ENCODE measurements around the gene TRAF2. TPM values are rescaled to one million over a fixed set of nuclear protein-coding genes. Genes with fewer than 3 reads are reported as not detected.

The TRAF2 gene
- total and polyA plus RNA-seq, 2 of the 13 experiments (the other 11 are each of a cell fraction or from before 2014, with no cell fraction given) = 12.4 to 13.6 TPM

- TF ChIP-seq ARID4A (CRISPR knock-in tag; IDR thresholded peaks at IDR 0.05; ENCODE audit: borderline replicate concordance) = peak; percentile 78
- TF ChIP-seq ZNF430 (CRISPR knock-in tag; IDR thresholded peaks at IDR 0.05) = peak; percentile 64; the same call in 1 of the 2 replicates
- TF ChIP-seq MLXIP (CRISPR knock-in tag; IDR thresholded peaks at IDR 0.05; ENCODE audit: borderline replicate concordance) = no peak
- TF ChIP-seq HNF4G (IDR thresholded peaks at IDR 0.05; ENCODE audit: borderline replicate concordance, low read depth, low read length) = no peak
- no peak for TF ChIP-seq HNF4G (CRISPR knock-in tag; IDR thresholded peaks at IDR 0.05; ENCODE audit: borderline replicate concordance, low read depth)
- no peak for TF ChIP-seq E2F5 (CRISPR knock-in tag; conservative IDR thresholded peaks at IDR 0.05)
- no peak for TF ChIP-seq MAZ (IDR thresholded peaks at IDR 0.05; ENCODE audit: borderline replicate concordance, low read depth, low read length)
- no peak for TF ChIP-seq MAZ (CRISPR knock-in tag; IDR thresholded peaks at IDR 0.05; ENCODE audit: low read depth)
- no peak for TF ChIP-seq STAG1 (CRISPR knock-in tag; IDR thresholded peaks at IDR 0.05)
- TF ChIP-seq ZHX1 (CRISPR knock-in tag; IDR thresholded peaks at IDR 0.05; ENCODE audit: low read depth) = no peak
- no peak for TF ChIP-seq RFX1 (IDR thresholded peaks at IDR 0.05)
- TF ChIP-seq ZBTB38 (CRISPR knock-in tag; IDR thresholded peaks at IDR 0.05) = 0 out of 2 replicates have a peak, but pooled peaks have one; percentile 54
- no peak for TF ChIP-seq BORCS8-MEF2B (CRISPR knock-in tag; IDR thresholded peaks at IDR 0.05)
- TF ChIP-seq AKAP8 (CRISPR knock-in tag; IDR thresholded peaks at IDR 0.05) = peak; percentile 74
- TF ChIP-seq EEA1 (CRISPR knock-in tag; IDR thresholded peaks at IDR 0.05; ENCODE audit: borderline replicate concordance) = no peak
- peak; percentile 68; the same call in 1 of the 2 replicates for TF ChIP-seq NCOA2 (CRISPR knock-in tag; IDR thresholded peaks at IDR 0.05)
Measured at GRCh38 chr9:136882109-136882946, 4.0 kb upstream of the TRAF2 start (continued).
